ENCODE data around the gene SPECC1L. TPM values are rescaled to one million over a fixed set of nuclear protein-coding genes. Genes with fewer than 3 reads are reported as not detected.

The SPECC1L gene
- total RNA-seq, 1 experiment from 2014 or later = 35.1 TPM

- no peaks in the 10 kb centered on the region for H3K36me3 ChIP-seq (ENCODE audit: insufficient read depth, low read length)
- no peaks in the 10 kb centered on the region for H3K79me2 ChIP-seq (ENCODE audit: low read length)
- H3K9ac ChIP-seq (ENCODE audit: low read length) = no peak overlapping the region
- H3K4me1 ChIP-seq (ENCODE audit: low read length) = peaks cover 53% of the 10 kb centered on the region
- no peaks in the 10 kb centered on the region for H4K20me1 ChIP-seq (ENCODE audit: insufficient read depth, low read depth, low read length)
- no peaks in the 10 kb centered on the region for H3K27me3 ChIP-seq (ENCODE audit: low read length)
- no peak overlapping the region for H3K4me2 ChIP-seq (ENCODE audit: low read depth, low read length, poor library complexity, severe bottlenecking)
- H3K27ac ChIP-seq (ENCODE audit: low read length) = no peak overlapping the region
- no peaks in the 10 kb centered on the region for H3K9me2 ChIP-seq (replicated peaks; ENCODE audit: insufficient read depth, low read length)
- no peak overlapping the region for H3K4me3 ChIP-seq (ENCODE audit: low read length)
- H2AFZ ChIP-seq (ENCODE audit: low read length) = no peak overlapping the region
- no peak for DNase-seq
- no peaks in the 10 kb centered on the region for H3K9me3 ChIP-seq (ENCODE audit: low read length)
Observed at GRCh38 chr22:24417901-24418641, 147.4 kb downstream of the SPECC1L start.

DNA sequence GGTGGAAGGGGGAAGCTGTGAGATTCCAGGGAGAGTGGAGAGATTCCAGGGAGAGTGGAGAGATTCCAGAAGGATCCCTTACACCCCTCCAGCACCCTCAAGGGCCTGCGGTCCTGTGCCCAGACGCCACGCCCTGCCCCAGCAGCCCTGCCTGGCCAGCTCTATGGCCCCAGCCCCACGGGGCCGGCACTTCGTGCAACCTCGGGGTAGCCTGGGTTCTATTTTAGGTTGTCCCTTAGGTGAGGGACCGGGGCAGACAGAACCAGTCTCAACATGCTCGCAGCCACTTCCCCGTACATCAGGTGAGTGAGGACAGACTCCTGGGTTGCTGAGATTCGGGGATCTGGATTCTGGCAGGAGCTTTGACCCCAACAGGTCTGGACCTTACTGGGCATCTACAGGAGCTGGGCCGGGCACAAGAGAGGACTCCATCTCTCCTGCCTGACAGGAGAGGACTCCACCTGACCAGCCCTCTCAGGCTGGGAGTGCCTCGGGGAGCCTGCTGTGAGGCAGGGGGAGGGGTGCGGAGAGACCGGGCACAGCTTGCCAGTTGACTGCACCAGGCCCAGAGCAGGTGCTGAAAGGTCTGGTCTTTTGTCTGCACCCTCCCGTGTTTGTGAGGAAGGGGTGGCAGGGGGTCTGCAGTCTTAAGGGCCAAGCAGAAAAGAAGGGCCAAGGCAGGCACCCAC, 148.3 kb downstream of the SPECC1L start:
- no peaks in the 10 kb centered on the region for H3K36me3 ChIP-seq (ENCODE audit: insufficient read depth, low read length)
- H3K4me3 ChIP-seq (ENCODE audit: low read length) = no peak overlapping the region
- H2AFZ ChIP-seq (ENCODE audit: low read length) = no peak overlapping the region
- no peaks in the 10 kb centered on the region for H3K9me3 ChIP-seq (ENCODE audit: low read length)
- no peak overlapping the region for H3K9ac ChIP-seq (ENCODE audit: low read length)
- H3K27me3 ChIP-seq (ENCODE audit: low read length) = no peaks in the 10 kb centered on the region
- peak; percentile 57 for DNase-seq
- H3K4me2 ChIP-seq (ENCODE audit: low read depth, low read length, poor library complexity, severe bottlenecking) = no peak overlapping the region
- H4K20me1 ChIP-seq (ENCODE audit: insufficient read depth, low read depth, low read length) = no peaks in the 10 kb centered on the region
- H3K79me2 ChIP-seq (ENCODE audit: low read length) = no peaks in the 10 kb centered on the region
- 0 out of 2 replicates have a peak overlapping the region, but pooled peaks have one; percentile 9 for H3K27ac ChIP-seq (ENCODE audit: low read length)
- H3K9me2 ChIP-seq (replicated peaks; ENCODE audit: insufficient read depth, low read length) = no peaks in the 10 kb centered on the region
- H3K4me1 ChIP-seq (ENCODE audit: low read length) = peaks cover 53% of the 10 kb centered on the region

DNA sequence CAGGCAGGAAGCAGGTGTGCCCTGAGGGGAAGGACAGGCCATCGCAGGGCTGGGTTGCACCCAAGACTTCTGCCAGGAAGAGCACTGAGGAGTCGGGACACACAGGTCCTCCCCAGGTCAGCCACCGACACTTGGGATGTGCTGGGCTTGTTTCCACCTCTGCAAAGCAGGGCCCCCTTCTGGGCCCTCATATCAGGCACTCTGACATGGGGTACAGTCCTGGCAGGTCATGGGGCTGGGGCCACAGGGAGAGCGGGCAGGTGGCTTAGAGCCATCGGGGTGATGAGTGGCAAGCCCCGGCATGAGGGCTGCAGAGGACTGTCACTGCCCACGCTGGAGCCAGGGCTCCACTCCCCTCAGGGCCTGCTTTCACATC, 148.8 kb downstream of the SPECC1L start:
- Histone ChIP-seq H2AFZ (ENCODE audit: low read length) (no peak overlapping the region), H3K79me2 (ENCODE audit: low read length) (peaks cover 4% of the 10 kb centered on the region), H3K36me3 (ENCODE audit: insufficient read depth, low read length) (no peaks in the 10 kb centered on the region), H3K27ac (ENCODE audit: low read length) (0 out of 2 replicates have a peak overlapping the region, but pooled peaks have one; percentile 9), H3K9ac (ENCODE audit: low read length) (no peak overlapping the region), H3K9me3 (ENCODE audit: low read length) (no peaks in the 10 kb centered on the region), H3K4me2 (ENCODE audit: low read depth, low read length, poor library complexity, severe bottlenecking) (no peak overlapping the region), H3K27me3 (ENCODE audit: low read length) (no peaks in the 10 kb centered on the region), H3K4me3 (ENCODE audit: low read length) (no peak overlapping the region), H4K20me1 (ENCODE audit: insufficient read depth, low read depth, low read length) (no peaks in the 10 kb centered on the region), H3K9me2 (replicated peaks; ENCODE audit: insufficient read depth, low read length) (no peaks in the 10 kb centered on the region), H3K4me1 (ENCODE audit: low read length) (peaks cover 54% of the 10 kb centered on the region)
- no peak for DNase-seq

DNA sequence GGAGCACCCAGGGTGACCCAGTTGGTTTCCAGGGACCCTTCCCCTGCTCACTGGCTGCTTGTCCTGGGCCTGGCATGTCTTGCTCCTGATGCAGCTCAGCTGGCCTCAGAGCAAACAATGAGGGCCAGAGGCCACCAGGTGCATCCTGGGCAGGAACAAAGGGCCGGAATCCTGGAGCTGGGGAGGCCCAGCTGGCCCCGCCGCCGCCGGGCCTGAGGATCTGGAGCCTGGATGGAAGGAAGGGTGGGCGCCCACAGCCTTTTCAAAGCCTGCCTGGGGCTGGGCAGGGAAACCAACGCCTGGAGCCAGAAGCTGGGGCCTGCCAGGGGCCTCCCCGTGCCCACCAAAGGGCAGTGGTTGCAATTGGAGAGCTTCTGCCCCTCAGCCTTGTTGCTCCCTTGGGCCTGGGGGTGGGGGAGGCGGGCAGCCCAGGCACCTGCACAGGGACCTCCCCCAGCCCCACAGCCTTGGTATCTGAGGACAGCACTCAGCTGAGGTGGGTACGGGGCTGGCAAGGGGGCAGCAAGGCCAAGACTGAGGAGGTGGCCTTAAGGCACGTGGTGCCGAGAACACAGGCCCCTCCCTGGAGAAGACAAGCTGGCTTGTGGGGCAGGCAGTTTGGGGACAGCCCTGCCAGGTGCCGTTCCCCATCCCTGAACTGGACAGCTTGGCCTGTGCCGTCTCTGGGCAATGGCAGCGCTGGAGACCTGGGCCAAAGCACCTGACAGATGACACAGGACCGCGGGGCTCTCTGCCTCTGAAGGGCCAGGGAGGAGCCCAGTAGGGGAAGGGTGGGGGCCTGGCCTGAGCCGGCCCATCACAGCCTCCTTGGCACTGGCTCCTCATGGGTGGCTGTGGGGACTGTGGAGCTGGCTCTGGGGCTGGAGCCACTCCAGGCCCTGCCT, 149.7 kb downstream of the SPECC1L start:
- Histone ChIP-seq H3K4me1 (ENCODE audit: low read length) (peaks cover 63% of the 10 kb centered on the region), H2AFZ (ENCODE audit: low read length) (no peak overlapping the region), H3K27ac (ENCODE audit: low read length) (no peak overlapping the region), H3K79me2 (ENCODE audit: low read length) (peaks cover 11% of the 10 kb centered on the region), H3K4me2 (ENCODE audit: low read depth, low read length, poor library complexity, severe bottlenecking) (no peak overlapping the region), H4K20me1 (ENCODE audit: insufficient read depth, low read depth, low read length) (no peaks in the 10 kb centered on the region), H3K9me3 (ENCODE audit: low read length) (no peaks in the 10 kb centered on the region), H3K4me3 (ENCODE audit: low read length) (no peak overlapping the region), H3K36me3 (ENCODE audit: insufficient read depth, low read length) (no peaks in the 10 kb centered on the region), H3K9ac (ENCODE audit: low read length) (no peak overlapping the region), H3K9me2 (replicated peaks; ENCODE audit: insufficient read depth, low read length) (no peaks in the 10 kb centered on the region), H3K27me3 (ENCODE audit: low read length) (no peaks in the 10 kb centered on the region)
- peak; percentile 43 for DNase-seq

DNA sequence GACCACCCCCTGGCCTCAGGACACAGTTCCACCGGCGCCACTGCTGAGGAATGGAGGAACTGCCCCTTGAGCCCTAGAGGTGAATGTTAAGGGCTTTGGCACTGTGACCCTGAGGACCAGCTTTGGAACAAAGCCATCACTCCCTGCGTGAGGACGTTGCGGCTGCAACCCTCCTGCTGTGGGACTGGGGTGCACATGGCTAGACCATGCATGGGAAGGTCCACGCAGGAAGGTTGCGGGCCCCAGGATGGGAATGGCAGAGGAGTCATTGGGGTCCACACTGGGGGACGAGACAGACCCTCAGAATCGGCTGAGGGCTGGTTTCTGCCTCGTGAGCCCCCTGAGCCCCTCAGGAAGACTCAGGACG, 150.3 kb downstream of the SPECC1L start:
- no peaks in the 10 kb centered on the region for H3K27me3 ChIP-seq (ENCODE audit: low read length)
- no peak overlapping the region for H3K4me3 ChIP-seq (ENCODE audit: low read length)
- H3K4me1 ChIP-seq (ENCODE audit: low read length) = peaks cover 68% of the 10 kb centered on the region
- no peaks in the 10 kb centered on the region for H4K20me1 ChIP-seq (ENCODE audit: insufficient read depth, low read depth, low read length)
- H3K36me3 ChIP-seq (ENCODE audit: insufficient read depth, low read length) = no peaks in the 10 kb centered on the region
- H3K9me2 ChIP-seq (replicated peaks; ENCODE audit: insufficient read depth, low read length) = no peaks in the 10 kb centered on the region
- no peak overlapping the region for H3K27ac ChIP-seq (ENCODE audit: low read length)
- H3K9me3 ChIP-seq (ENCODE audit: low read length) = no peaks in the 10 kb centered on the region
- peak; percentile 50 for DNase-seq
- H2AFZ ChIP-seq (ENCODE audit: low read length) = no peak overlapping the region
- H3K9ac ChIP-seq (ENCODE audit: low read length) = no peak overlapping the region
- no peak overlapping the region for H3K4me2 ChIP-seq (ENCODE audit: low read depth, low read length, poor library complexity, severe bottlenecking)
- peaks cover 17% of the 10 kb centered on the region for H3K79me2 ChIP-seq (ENCODE audit: low read length)

GRCh38 chr22:24421428-24421931, 150.8 kb downstream of the SPECC1L start:
- Histone ChIP-seq H3K9ac (ENCODE audit: low read length) (no peak overlapping the region), H4K20me1 (ENCODE audit: insufficient read depth, low read depth, low read length) (no peaks in the 10 kb centered on the region), H3K4me1 (ENCODE audit: low read length) (peaks cover 68% of the 10 kb centered on the region), H2AFZ (ENCODE audit: low read length) (no peak overlapping the region), H3K9me3 (ENCODE audit: low read length) (no peaks in the 10 kb centered on the region), H3K9me2 (replicated peaks; ENCODE audit: insufficient read depth, low read length) (no peaks in the 10 kb centered on the region), H3K27ac (ENCODE audit: low read length) (no peak overlapping the region), H3K4me3 (ENCODE audit: low read length) (no peak overlapping the region), H3K27me3 (ENCODE audit: low read length) (no peaks in the 10 kb centered on the region), H3K36me3 (ENCODE audit: insufficient read depth, low read length) (no peaks in the 10 kb centered on the region), H3K79me2 (ENCODE audit: low read length) (peaks cover 22% of the 10 kb centered on the region), H3K4me2 (ENCODE audit: low read depth, low read length, poor library complexity, severe bottlenecking) (no peak overlapping the region)
- peak; percentile 86 for DNase-seq

DNA sequence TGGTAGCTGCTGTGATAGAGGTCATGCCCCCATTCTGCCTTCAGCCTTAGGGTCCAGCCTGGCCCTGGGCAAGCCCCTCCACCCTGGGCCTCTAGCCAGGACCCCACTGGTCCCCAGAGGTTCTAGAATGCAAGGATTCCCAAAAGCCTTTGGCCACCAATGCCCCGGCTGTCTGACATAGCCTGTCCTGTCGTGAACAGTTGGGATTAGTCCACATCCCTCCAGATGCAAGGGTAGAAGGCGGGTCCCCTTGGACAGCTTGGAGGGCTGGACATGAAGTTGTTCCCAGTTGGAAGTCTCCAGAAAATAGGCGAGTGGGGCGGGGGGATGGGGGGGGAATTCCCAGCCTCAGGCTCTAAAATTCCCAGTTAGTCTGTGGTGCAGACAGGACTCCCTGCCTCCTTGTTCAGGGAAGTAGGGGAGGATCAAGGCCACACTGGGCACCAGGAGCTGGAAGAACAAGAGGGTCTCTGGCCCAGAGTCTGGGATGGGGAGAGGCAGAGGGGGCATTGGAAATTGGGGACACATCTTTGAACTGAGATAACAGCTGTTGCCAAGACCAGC, 151.6 kb downstream of the SPECC1L start:
- no peaks in the 10 kb centered on the region for H3K9me3 ChIP-seq (ENCODE audit: low read length)

More for the DNA sequence above, 151.6 kb downstream of the SPECC1L start:
- H3K4me3 ChIP-seq (ENCODE audit: low read length) = no peak overlapping the region
- no peaks in the 10 kb centered on the region for H3K9me2 ChIP-seq (replicated peaks; ENCODE audit: insufficient read depth, low read length)
- peaks cover 24% of the 10 kb centered on the region for H3K79me2 ChIP-seq (ENCODE audit: low read length)
- no peak overlapping the region for H2AFZ ChIP-seq (ENCODE audit: low read length)
- H3K4me1 ChIP-seq (ENCODE audit: low read length) = peaks cover 68% of the 10 kb centered on the region
- H3K4me2 ChIP-seq (ENCODE audit: low read depth, low read length, poor library complexity, severe bottlenecking) = no peak overlapping the region
- H4K20me1 ChIP-seq (ENCODE audit: insufficient read depth, low read depth, low read length) = no peaks in the 10 kb centered on the region
- no peak overlapping the region for H3K27ac ChIP-seq (ENCODE audit: low read length)
- H3K36me3 ChIP-seq (ENCODE audit: insufficient read depth, low read length) = no peaks in the 10 kb centered on the region
- H3K27me3 ChIP-seq (ENCODE audit: low read length) = no peaks in the 10 kb centered on the region
- DNase-seq = no peak
- H3K9ac ChIP-seq (ENCODE audit: low read length) = no peak overlapping the region
